Measurements from ENCODE around the gene MRPL11. TPM values are rescaled to one million over a fixed set of nuclear protein-coding genes. Genes with fewer than 3 reads are reported as not detected.
"Not testable (repeated sequence)": the region's sequence is repeated elsewhere in the genome, so short reads cannot be mapped to it uniquely, and the experiment has no call there.

Gene MRPL11
- total RNA-seq, 1 experiment from 2014 or later: 97.9 TPM

DNA sequence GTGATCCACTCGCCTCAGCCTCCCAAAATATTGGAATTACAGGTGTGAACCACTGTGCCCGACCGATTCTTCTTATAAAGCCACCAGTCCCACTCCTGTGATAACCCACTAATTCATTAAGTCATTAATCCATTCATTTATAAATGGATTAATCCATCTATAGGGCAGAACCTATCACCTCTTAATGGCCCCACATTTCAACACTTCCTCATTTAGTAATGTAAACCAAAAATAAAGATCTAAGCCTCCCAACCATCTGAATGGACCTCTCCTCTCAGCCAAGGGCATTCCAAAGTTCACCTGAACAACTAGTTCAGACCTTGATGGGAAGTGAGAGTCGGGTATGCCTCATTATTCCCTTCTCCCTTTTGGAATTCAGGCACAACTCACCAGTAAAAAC, 9.9 kb upstream of the MRPL11 start:
- TF ChIP-seq, protein P1, sequence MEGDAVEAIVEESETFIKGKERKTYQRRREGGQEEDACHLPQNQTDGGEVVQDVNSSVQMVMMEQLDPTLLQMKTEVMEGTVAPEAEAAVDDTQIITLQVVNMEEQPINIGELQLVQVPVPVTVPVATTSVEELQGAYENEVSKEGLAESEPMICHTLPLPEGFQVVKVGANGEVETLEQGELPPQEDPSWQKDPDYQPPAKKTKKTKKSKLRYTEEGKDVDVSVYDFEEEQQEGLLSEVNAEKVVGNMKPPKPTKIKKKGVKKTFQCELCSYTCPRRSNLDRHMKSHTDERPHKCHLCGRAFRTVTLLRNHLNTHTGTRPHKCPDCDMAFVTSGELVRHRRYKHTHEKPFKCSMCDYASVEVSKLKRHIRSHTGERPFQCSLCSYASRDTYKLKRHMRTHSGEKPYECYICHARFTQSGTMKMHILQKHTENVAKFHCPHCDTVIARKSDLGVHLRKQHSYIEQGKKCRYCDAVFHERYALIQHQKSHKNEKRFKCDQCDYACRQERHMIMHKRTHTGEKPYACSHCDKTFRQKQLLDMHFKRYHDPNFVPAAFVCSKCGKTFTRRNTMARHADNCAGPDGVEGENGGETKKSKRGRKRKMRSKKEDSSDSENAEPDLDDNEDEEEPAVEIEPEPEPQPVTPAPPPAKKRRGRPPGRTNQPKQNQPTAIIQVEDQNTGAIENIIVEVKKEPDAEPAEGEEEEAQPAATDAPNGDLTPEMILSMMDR (conservative IDR thresholded peaks at IDR 0.05; ENCODE audit: low read depth, low read length): no peak
- no peak for TF ChIP-seq EZH2 (IDR thresholded peaks at IDR 0.05; ENCODE audit: borderline replicate concordance, low read depth, low read length, poor library complexity, severe bottlenecking)
- intact Hi-C loops (cut with micrococcal nuclease; ENCODE audit: unreplicated experiment): no loop called here
- H3K27me3 ChIP-seq (replicated peaks; ENCODE audit: insufficient read depth, low read depth, low read length, poor library complexity): peaks cover 26% of the 10 kb centered on the region
- no peak overlapping the region for H3K4me3 ChIP-seq (ENCODE audit: low read depth, low read length, poor library complexity, severe bottlenecking)
- no TSS peak for BruUV-seq (replicated peaks)
- H3K9me3 ChIP-seq (ENCODE audit: low read depth, low read length, poor library complexity, severe bottlenecking): peaks cover under 1% of the 10 kb centered on the region
- ChIA-PET POLR2A (ENCODE audit: low non-redundant PET) (no interaction called here), CTCF (no interaction called here)
- H3K36me3 ChIP-seq (ENCODE audit: insufficient read depth, low read length, poor library complexity, severe bottlenecking): no peaks in the 10 kb centered on the region
- H3K27ac ChIP-seq (ENCODE audit: low read depth, low read length, poor library complexity, severe bottlenecking): no peak overlapping the region
- H3K4me1 ChIP-seq (ENCODE audit: insufficient read depth, low read length, poor library complexity, severe bottlenecking): no peaks in the 10 kb centered on the region
- DNase-seq (ENCODE audit: low spot score): no peak

GRCh38 chr11:66447012-66447411, 8.4 kb upstream of the MRPL11 start:
- no peak for DNase-seq (ENCODE audit: low spot score)
- ChIA-PET POLR2A (ENCODE audit: low non-redundant PET) (no interaction called here), CTCF (interaction anchor here (0.6 kb wide), 1 partner anchor 87 kb away, joined by 5 read pairs; no protein-coding TSS in a partner anchor)
- H3K4me1 ChIP-seq (ENCODE audit: insufficient read depth, low read length, poor library complexity, severe bottlenecking): no peaks in the 10 kb centered on the region
- intact Hi-C loops (cut with micrococcal nuclease; ENCODE audit: unreplicated experiment): no loop called here
- no peak overlapping the region for H3K27ac ChIP-seq (ENCODE audit: low read depth, low read length, poor library complexity, severe bottlenecking)
- H3K27me3 ChIP-seq (replicated peaks; ENCODE audit: insufficient read depth, low read depth, low read length, poor library complexity): peaks cover 26% of the 10 kb centered on the region
- peaks cover 5% of the 10 kb centered on the region for H3K9me3 ChIP-seq (ENCODE audit: low read depth, low read length, poor library complexity, severe bottlenecking)
- H3K4me3 ChIP-seq (ENCODE audit: low read depth, low read length, poor library complexity, severe bottlenecking): no peak overlapping the region
- TF ChIP-seq EZH2 (IDR thresholded peaks at IDR 0.05; ENCODE audit: borderline replicate concordance, low read depth, low read length, poor library complexity, severe bottlenecking): no peak
- TF ChIP-seq, protein P1 (conservative IDR thresholded peaks at IDR 0.05; ENCODE audit: low read depth, low read length): no peak
- no peaks in the 10 kb centered on the region for H3K36me3 ChIP-seq (ENCODE audit: insufficient read depth, low read length, poor library complexity, severe bottlenecking)
- no TSS peak for BruUV-seq (replicated peaks)

- H3K4me3 ChIP-seq (ENCODE audit: low read depth, low read length, poor library complexity, severe bottlenecking): no peak overlapping the region
- H3K27me3 ChIP-seq (replicated peaks; ENCODE audit: insufficient read depth, low read depth, low read length, poor library complexity): peaks cover 11% of the 10 kb centered on the region
- peaks cover 5% of the 10 kb centered on the region for H3K9me3 ChIP-seq (ENCODE audit: low read depth, low read length, poor library complexity, severe bottlenecking)
- TF ChIP-seq EZH2 (IDR thresholded peaks at IDR 0.05; ENCODE audit: borderline replicate concordance, low read depth, low read length, poor library complexity, severe bottlenecking): no peak
- TF ChIP-seq, protein P1 (conservative IDR thresholded peaks at IDR 0.05; ENCODE audit: low read depth, low read length): no peak
- no TSS peak for BruUV-seq (replicated peaks)
- CTCF ChIA-PET: no interaction called here
- no peak overlapping the region for H3K27ac ChIP-seq (ENCODE audit: low read depth, low read length, poor library complexity, severe bottlenecking)
- intact Hi-C loops (cut with micrococcal nuclease; ENCODE audit: unreplicated experiment): no loop called here
- no peaks in the 10 kb centered on the region for H3K36me3 ChIP-seq (ENCODE audit: insufficient read depth, low read length, poor library complexity, severe bottlenecking)
- POLR2A ChIA-PET (ENCODE audit: low non-redundant PET): no interaction called here
- no peak for DNase-seq (ENCODE audit: low spot score)
- no peaks in the 10 kb centered on the region for H3K4me1 ChIP-seq (ENCODE audit: insufficient read depth, low read length, poor library complexity, severe bottlenecking)
Observed at GRCh38 chr11:66443602-66444001, 5.0 kb upstream of the MRPL11 start.

DNA sequence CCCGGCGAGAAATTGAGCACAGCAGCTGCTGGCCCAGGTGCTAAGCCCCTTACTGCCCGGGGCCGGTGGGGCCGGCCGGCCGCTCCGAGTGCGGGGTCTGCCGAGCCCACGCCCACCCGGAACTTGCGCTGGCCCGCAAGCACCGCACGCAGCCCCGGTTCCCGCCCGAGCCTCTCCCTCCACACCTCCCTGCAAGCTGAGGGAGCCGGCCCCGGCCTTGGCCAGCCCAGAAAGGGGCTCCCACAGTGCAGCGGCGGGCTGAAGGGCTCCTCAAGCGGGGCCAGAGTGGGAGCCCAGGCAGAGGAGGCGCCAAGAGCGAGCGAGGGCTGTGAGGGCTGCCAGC, 2.3 kb upstream of the MRPL11 start:
- CTCF ChIA-PET; H3K9me3 ChIP-seq (ENCODE audit: low read depth, low read length, poor library complexity, severe bottlenecking); BruUV-seq (replicated peaks); H3K27me3 ChIP-seq (replicated peaks; ENCODE audit: insufficient read depth, low read depth, low read length, poor library complexity); DNase-seq (ENCODE audit: low spot score); H3K27ac ChIP-seq (ENCODE audit: low read depth, low read length, poor library complexity, severe bottlenecking); POLR2A ChIA-PET (ENCODE audit: low non-redundant PET); intact Hi-C loops (cut with micrococcal nuclease; ENCODE audit: unreplicated experiment); H3K4me1 ChIP-seq (ENCODE audit: insufficient read depth, low read length, poor library complexity, severe bottlenecking); H3K4me3 ChIP-seq (ENCODE audit: low read depth, low read length, poor library complexity, severe bottlenecking): not testable (repeated sequence)
- peaks cover 15% of the 10 kb centered on the region for H3K36me3 ChIP-seq (ENCODE audit: insufficient read depth, low read length, poor library complexity, severe bottlenecking)

GRCh38 chr11:66440101-66440939, 1.7 kb upstream of the MRPL11 start:
- CTCF ChIA-PET: interaction anchor here (1.6 kb wide), 1 partner anchor 51 kb away, joined by 4 read pairs; no protein-coding TSS in a partner anchor
- H3K36me3 ChIP-seq (ENCODE audit: insufficient read depth, low read length, poor library complexity, severe bottlenecking): peaks cover 20% of the 10 kb centered on the region
- H3K27me3 ChIP-seq (replicated peaks; ENCODE audit: insufficient read depth, low read depth, low read length, poor library complexity); intact Hi-C loops (cut with micrococcal nuclease; ENCODE audit: unreplicated experiment); H3K4me1 ChIP-seq (ENCODE audit: insufficient read depth, low read length, poor library complexity, severe bottlenecking); DNase-seq (ENCODE audit: low spot score); H3K27ac ChIP-seq (ENCODE audit: low read depth, low read length, poor library complexity, severe bottlenecking); H3K4me3 ChIP-seq (ENCODE audit: low read depth, low read length, poor library complexity, severe bottlenecking); BruUV-seq (replicated peaks); H3K9me3 ChIP-seq (ENCODE audit: low read depth, low read length, poor library complexity, severe bottlenecking); POLR2A ChIA-PET (ENCODE audit: low non-redundant PET): not testable (repeated sequence)
